K562 (cell line): ENCODE measurements around the gene FMN2. TPM values are rescaled to one million over a fixed set of nuclear protein-coding genes. Genes with fewer than 3 reads are reported as not detected.

Experiments used
- ATAC-seq: fragments of 200-7000 bp; cut with Tn5 transposase; 3 replicates; pipeline ENCODE4 v1.9.1; 2020; ENCODE audit warnings: moderate library complexity
- BruUV-seq: library from RNA; stranded (reverse); fragments of 400-500 nt; replicated peaks from 2 replicates; lab custom pipeline; 2021; lab: Mats Ljungman, UMichigan
- CTCF ChIA-PET: fragments of 300-600 bp; formaldehyde crosslinking; extraction: SDS; loops from one replicate; lab custom pipeline; 2021; ENCODE audit warnings: low intra/inter-chr PET ratio; lab: Yijun Ruan, JAX
- POLR2A ChIA-PET: fragments of 300-600, 350-650 bp; sonication (Branson Sonifier 250); formaldehyde crosslinking; extraction: SDS; loops from one replicate; lab custom pipeline; 2021; ENCODE audit warnings: antibody characterized with exemption, inconsistent platforms; lab: Yijun Ruan, JAX
- DNase-seq, 4 experiments: peaks; one replicate each; pipeline versions ENCODE4 v3.0.0 to v3.0.0-alpha.2; 2011 to 2018; ENCODE audit warnings: low spot score in 3 of 4, mixed read lengths in 3 of 4; ENCODE audit errors: extremely low read depth in 1 of 4
- FAIRE-seq: peaks from 2 replicates; lab custom pipeline; 2011; peaks lifted over from hg19 to GRCh38; lab: Jason Lieb, UNC
- H2AFZ ChIP-seq: 2 replicates; pipeline ENCODE4 v1.6.0; 2011; ENCODE audit warnings: low read depth, low read length, control low read depth, inconsistent platforms
- H3K27ac ChIP-seq: fragments of 200-600 bp; 3 replicates; pipeline ENCODE4 v1.8.0; 2011; ENCODE audit warnings: low read depth, mild to moderate bottlenecking, control low read depth, inconsistent platforms, low read length, moderate library complexity, mixed read lengths; ENCODE audit errors: extremely low read depth
- H3K27me3 ChIP-seq, 2 experiments: fragments of 300-600 bp in 1 of 2; 2 replicates in 1 of 2; 3 replicates in 1 of 2; pipeline versions ENCODE4 v1.6.0 to v1.8.0; 2011; ENCODE audit warnings: inconsistent platforms in 2 of 2, low read length in 2 of 2, mild to moderate bottlenecking in 1 of 2, mixed read lengths in 1 of 2, moderate library complexity in 1 of 2; ENCODE audit not compliant: control insufficient read depth in 2 of 2, insufficient read depth in 2 of 2
- H3K36me3 ChIP-seq: fragments of 300-600 bp; 3 replicates; pipeline ENCODE4 v1.8.0; 2011; ENCODE audit warnings: mild to moderate bottlenecking, low read length, inconsistent platforms; ENCODE audit not compliant: control insufficient read depth, insufficient read depth
- H3K4me1 ChIP-seq, 2 experiments: fragments of 200-600 bp in 1 of 2; replicated peaks in 1 of 2; 2 replicates in 1 of 2; 3 replicates in 1 of 2; pipeline versions ENCODE4 v1.5.1 to v1.8.0; 2011; ENCODE audit warnings: inconsistent platforms in 2 of 2, low read length in 2 of 2, mild to moderate bottlenecking in 1 of 2, mixed read lengths in 1 of 2, moderate library complexity in 1 of 2; ENCODE audit not compliant: control insufficient read depth in 2 of 2, insufficient read depth in 2 of 2
- H3K4me2 ChIP-seq: 2 replicates; pipeline ENCODE4 v1.6.1; 2011; ENCODE audit warnings: low read length, control low read depth, inconsistent platforms, mixed read lengths; ENCODE audit not compliant: insufficient read depth
- H3K4me3 ChIP-seq: fragments of 200-600 bp; sonication (generic), shearing (Covaris generic); 2 replicates; pipeline ENCODE4 v1.5.1; 2016; ENCODE audit warnings: control low read depth, inconsistent platforms
- H3K79me2 ChIP-seq: fragments of 200-600 bp; 3 replicates; pipeline ENCODE4 v1.8.0; 2011; ENCODE audit warnings: low read length, inconsistent platforms; ENCODE audit not compliant: control insufficient read depth, insufficient read depth
- H3K9ac ChIP-seq, 2 experiments: 2 replicates each; pipeline versions ENCODE4 v1.6.0 to v1.6.1; 2011; ENCODE audit warnings: low read depth in 2 of 2, low read length in 2 of 2, control low read depth in 1 of 2, inconsistent platforms in 1 of 2, mild to moderate bottlenecking in 1 of 2, mixed read lengths in 1 of 2; ENCODE audit not compliant: insufficient read depth in 1 of 2
- H3K9me1 ChIP-seq: one replicate; pipeline ENCODE4 v1.6.0; 2011; ENCODE audit warnings: inconsistent platforms, mild to moderate bottlenecking, low read length, moderate library complexity; ENCODE audit not compliant: control insufficient read depth, insufficient read depth
- H3K9me3 ChIP-seq: replicated peaks from 2 replicates; pipeline ENCODE4 v1.5.1; 2011; ENCODE audit warnings: low read depth, low read length, inconsistent platforms; ENCODE audit not compliant: control insufficient read depth, insufficient read depth
- H4K20me1 ChIP-seq: replicated peaks from 2 replicates; pipeline ENCODE4 v1.6.1; 2011; ENCODE audit warnings: low read length, inconsistent platforms, mixed read lengths; ENCODE audit not compliant: control insufficient read depth, insufficient read depth
- KLF10 ChIP-seq: fragments of 250-450 bp; sonication (Bioruptor Pico); IDR thresholded peaks from 2 replicates; pipeline ENCODE4 v1.6.1; 2021; ENCODE audit warnings: matching md5 sums
- NR2C2 ChIP-seq, 2 experiments: fragments of 200-800 bp in 1 of 2; sonication (Bioruptor generic) in 1 of 2; sonication (generic) in 1 of 2; formaldehyde crosslinking in 1 of 2; IDR thresholded peaks; 2 replicates each; pipeline versions ENCODE4 v1.6.1 to v1.8.0; 2016 to 2022; ENCODE audit warnings: mild to moderate bottlenecking in 1 of 2, missing compliant biosample characterization in 1 of 2, missing genetic modification characterization in 1 of 2, missing genetic modification reagents in 1 of 2
- PYGO2 ChIP-seq: fragments of 450-650 bp; IDR thresholded peaks from 2 replicates; pipeline ENCODE4 v1.6.1; 2016; ENCODE audit warnings: mild to moderate bottlenecking, missing genetic modification characterization, moderate library complexity, missing compliant biosample characterization
- SP1 ChIP-seq: sonication (generic); formaldehyde crosslinking; IDR thresholded peaks from 2 replicates; pipeline ENCODE4 v1.8.1; 2022; ENCODE audit warnings: mild to moderate bottlenecking, missing genetic modification reagents
- XRCC5 ChIP-seq: fragments of 200-400 bp; formaldehyde crosslinking; IDR thresholded peaks from 2 replicates; pipeline ENCODE4 v1.6.1; 2017; ENCODE audit warnings: low read depth, mild to moderate bottlenecking, low read length
- ZNF57 ChIP-seq: fragments of 450-650 bp; formaldehyde crosslinking; IDR thresholded peaks from 2 replicates; pipeline ENCODE4 v1.4.0; 2020; ENCODE audit warnings: mild to moderate bottlenecking, moderate library complexity
- WGBS: fragments of 100-300 bp; shearing (Covaris generic); methylation state at CpG from one replicate; pipeline ENCODE4 v1.1.6; 2016; ENCODE audit warnings: low coverage, mixed read lengths; ENCODE audit not compliant: insufficient coverage; ENCODE audit errors: missing lambda C conversion rate; 5-methylcytosine and 5-hydroxymethylcytosine counted together
- in situ Hi-C: fragments of 300-500 bp; cut with MboI; formaldehyde crosslinking; loops from 4 replicates; pipeline ENCODE4 v1.15.0; 2018; ENCODE audit warnings: inconsistent platforms, mixed read lengths
- intact Hi-C: fragments of 100-400 bp; cut with micrococcal nuclease; formaldehyde crosslinking; loops from 2 replicates; pipeline ENCODE4 v1.14.2; 2022
- polyA plus RNA-seq, 8 experiments: library from polyadenylated mRNA; depleted of rRNA in 4 of 8; stranded (reverse) in 5 of 8; unstranded in 3 of 8; fragments of >200 nt; fragmentation: Nextera tagmentation in 2 of 8; fragmentation: Illumina TruSeq in 1 of 8; extraction: Ambion mirVana in 2 of 8; extraction: Trizol in 1 of 8; gene quantifications; 2 replicates each; pipeline versions ENCODE4 v1.2.1 to v1.2.3, GENCODE V29; 2011 to 2014; ENCODE audit warnings: inconsistent platforms in 1 of 8, missing spikeins in 1 of 8
- total RNA-seq, 7 experiments: library from RNA; depleted of rRNA in 6 of 7; stranded (reverse); fragments of >200 nt in 6 of 7; fragmentation: Illumina TruSeq in 2 of 7; extraction: Trizol in 2 of 7; gene quantifications; 2 replicates each; pipeline versions ENCODE4 v1.2.1 to v1.2.3, GENCODE V29; 2011 to 2021; ENCODE audit warnings: low replicate concordance in 1 of 7
- TF ChIP-seq, protein P1 (sequence below), 3 experiments: IDR thresholded peaks in 2 of 3; conservative IDR thresholded peaks in 1 of 3; 2 replicates each; pipeline ENCODE4 v1.5.1; 2011 to 2012; ENCODE audit warnings: low read length in 3 of 3, mild to moderate bottlenecking in 3 of 3, control low read depth in 2 of 3, improper control_type of control experiment in 1 of 3, inconsistent platforms in 1 of 3, low read depth in 1 of 3, mixed read lengths in 1 of 3, moderate library complexity in 1 of 3; ENCODE audit not compliant: insufficient read depth in 2 of 3

Gene FMN2
- total and polyA plus RNA-seq, 9 of the 15 experiments (the other 6 are each of a cell fraction or from before 2014, with no cell fraction given) = 0.15 to 0.45 (median 0.16) TPM; not detected in 3

DNA sequence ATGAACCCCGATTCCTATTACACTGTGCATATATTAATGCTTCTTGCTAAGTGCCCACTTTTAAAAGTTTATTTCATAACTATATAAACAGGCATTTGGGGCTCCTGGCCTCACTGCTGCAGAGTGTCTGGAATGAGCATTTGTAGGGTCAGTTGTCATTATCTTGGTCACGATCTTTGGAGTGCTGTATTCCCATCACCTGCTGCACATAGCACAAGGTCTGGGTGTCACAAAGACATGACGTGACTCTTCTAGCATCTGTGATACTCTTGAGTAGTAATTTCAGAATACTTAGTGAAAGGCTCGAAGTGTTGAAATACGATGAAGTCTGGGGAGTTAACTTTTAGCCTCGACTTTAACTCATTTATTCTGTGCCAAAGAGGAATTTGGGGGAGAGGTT lies 186.4 kb downstream of the FMN2 start:
- FAIRE-seq = no peak
- Histone ChIP-seq H3K27me3 (no peaks in the 10 kb centered on the region), H3K9me1 (no peaks in the 10 kb centered on the region), H3K4me2 (no peak overlapping the region), H3K9ac (no peak overlapping the region), H3K9me3 (no peaks in the 10 kb centered on the region), H3K36me3 (no peaks in the 10 kb centered on the region), H3K4me1 (no peaks in the 10 kb centered on the region), H3K27ac (no peak overlapping the region), H3K4me3 (no peak overlapping the region), H4K20me1 (no peaks in the 10 kb centered on the region), H2AFZ (no peak overlapping the region), H3K79me2 (no peaks in the 10 kb centered on the region)
- in situ Hi-C loops = no loop called here
- TF ChIP-seq NR2C2 (CRISPR knock-in tag; IDR thresholded peaks at IDR 0.05) (no peak), NR2C2 (tag; IDR thresholded peaks at IDR 0.05) (no peak), ZNF57 (CRISPR knock-in tag) (no peak), SP1 (CRISPR knock-in tag) (no peak), XRCC5 (no peak), KLF10 (CRISPR knock-in tag) (no peak), PYGO2 (tag) (no peak)
- TF ChIP-seq, protein P1, sequence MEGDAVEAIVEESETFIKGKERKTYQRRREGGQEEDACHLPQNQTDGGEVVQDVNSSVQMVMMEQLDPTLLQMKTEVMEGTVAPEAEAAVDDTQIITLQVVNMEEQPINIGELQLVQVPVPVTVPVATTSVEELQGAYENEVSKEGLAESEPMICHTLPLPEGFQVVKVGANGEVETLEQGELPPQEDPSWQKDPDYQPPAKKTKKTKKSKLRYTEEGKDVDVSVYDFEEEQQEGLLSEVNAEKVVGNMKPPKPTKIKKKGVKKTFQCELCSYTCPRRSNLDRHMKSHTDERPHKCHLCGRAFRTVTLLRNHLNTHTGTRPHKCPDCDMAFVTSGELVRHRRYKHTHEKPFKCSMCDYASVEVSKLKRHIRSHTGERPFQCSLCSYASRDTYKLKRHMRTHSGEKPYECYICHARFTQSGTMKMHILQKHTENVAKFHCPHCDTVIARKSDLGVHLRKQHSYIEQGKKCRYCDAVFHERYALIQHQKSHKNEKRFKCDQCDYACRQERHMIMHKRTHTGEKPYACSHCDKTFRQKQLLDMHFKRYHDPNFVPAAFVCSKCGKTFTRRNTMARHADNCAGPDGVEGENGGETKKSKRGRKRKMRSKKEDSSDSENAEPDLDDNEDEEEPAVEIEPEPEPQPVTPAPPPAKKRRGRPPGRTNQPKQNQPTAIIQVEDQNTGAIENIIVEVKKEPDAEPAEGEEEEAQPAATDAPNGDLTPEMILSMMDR (IDR thresholded peaks at IDR 0.05 in 2 of 3, conservative IDR thresholded peaks at IDR 0.05 in 1 of 3; ENCODE audit: insufficient read depth in 2 of 3, low read depth in 1 of 3, low read length in 3 of 3) = no peak
- no TSS peak for BruUV-seq
- intact Hi-C loops = no loop called here
- no peak for ATAC-seq
- ChIA-PET POLR2A (no interaction called here), CTCF (no interaction called here)
- DNase-seq = no peak
- under 1% methylated on average over 6 of the region's 6 CpGs for WGBS
